HG03103 (cell line): ENCODE results near the gene TCF25.
A peak's percentile ranks its signal among the peaks of the same experiment; 100 is the strongest.
"Not testable (repeated sequence)": the region's sequence is repeated elsewhere in the genome, so short reads cannot be mapped to it uniquely, and the experiment has no call there.

Source experiments
- ATAC-seq: cut with Tn5 transposase; IDR thresholded peaks from one replicate; pipeline ENCODE4 v1.9.1; 2021; ENCODE audit warnings: low read depth; ENCODE audit not compliant: unreplicated experiment

Gene TCF25, protein sequence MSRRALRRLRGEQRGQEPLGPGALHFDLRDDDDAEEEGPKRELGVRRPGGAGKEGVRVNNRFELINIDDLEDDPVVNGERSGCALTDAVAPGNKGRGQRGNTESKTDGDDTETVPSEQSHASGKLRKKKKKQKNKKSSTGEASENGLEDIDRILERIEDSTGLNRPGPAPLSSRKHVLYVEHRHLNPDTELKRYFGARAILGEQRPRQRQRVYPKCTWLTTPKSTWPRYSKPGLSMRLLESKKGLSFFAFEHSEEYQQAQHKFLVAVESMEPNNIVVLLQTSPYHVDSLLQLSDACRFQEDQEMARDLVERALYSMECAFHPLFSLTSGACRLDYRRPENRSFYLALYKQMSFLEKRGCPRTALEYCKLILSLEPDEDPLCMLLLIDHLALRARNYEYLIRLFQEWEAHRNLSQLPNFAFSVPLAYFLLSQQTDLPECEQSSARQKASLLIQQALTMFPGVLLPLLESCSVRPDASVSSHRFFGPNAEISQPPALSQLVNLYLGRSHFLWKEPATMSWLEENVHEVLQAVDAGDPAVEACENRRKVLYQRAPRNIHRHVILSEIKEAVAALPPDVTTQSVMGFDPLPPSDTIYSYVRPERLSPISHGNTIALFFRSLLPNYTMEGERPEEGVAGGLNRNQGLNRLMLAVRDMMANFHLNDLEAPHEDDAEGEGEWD

DNA sequence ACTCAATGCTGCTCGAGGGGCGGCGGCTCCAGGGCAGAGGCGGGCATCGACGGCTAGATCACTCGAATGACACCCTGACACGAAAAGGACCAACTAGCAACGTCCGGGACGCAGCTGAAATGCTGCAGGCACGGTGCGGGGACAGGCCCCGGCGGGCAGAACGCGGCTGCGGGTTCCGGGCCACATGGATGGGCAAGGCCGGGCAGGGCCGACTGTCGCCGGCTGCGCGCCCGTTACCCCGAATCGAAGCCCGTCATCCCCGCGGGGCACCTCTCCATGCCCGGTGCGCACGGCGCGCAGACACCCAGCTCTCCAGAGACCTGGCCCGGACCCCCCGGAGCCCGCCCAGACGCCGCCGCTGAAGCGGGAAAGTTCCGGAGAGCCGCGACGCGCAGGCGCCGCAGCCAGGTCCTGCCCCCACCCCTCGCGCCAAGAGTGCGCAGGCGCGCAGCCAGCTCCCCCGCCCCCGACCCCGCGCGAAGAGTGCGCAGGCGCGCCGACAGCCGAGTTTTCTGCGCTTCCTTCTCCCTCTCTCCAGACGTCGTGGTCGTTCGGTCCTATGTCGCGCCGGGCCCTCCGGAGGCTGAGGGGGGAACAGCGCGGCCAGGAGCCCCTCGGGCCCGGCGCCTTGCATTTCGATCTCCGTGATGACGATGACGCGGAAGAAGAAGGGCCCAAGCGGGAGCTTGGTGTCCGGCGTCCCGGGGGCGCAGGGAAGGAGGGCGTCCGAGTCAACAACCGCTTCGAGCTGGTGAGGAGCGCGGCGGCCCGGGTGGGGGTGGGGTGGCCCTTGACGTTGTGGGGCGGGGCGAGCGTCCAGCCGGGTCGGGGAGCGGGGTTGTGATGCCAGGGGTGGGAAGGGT is at the start of gene TCF25:
Gene TCF25 (plus strand): TSS at position 484 of the 863 bp plus-strand sequence. CDS start 76 bp downstream, at position 560.
- ATAC-seq: peak; percentile 32

DNA sequence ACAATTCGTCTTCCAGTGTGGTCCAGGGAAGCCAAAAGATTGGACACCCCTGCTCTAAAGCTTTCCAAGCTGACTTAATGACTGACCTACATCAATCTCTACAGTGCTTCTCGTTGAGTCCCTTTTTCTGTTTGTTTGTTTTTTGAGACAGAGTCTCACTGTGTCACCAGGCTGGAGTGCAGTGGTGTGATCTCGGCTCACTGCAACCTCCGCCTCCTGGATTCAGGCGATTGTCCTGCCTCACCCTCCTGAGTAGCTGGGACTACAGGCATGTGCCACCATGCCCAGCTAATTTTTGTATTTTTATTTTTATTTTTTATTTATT is 49.6 kb upstream of the TCF25 start:
- ATAC-seq: not testable (repeated sequence)

DNA sequence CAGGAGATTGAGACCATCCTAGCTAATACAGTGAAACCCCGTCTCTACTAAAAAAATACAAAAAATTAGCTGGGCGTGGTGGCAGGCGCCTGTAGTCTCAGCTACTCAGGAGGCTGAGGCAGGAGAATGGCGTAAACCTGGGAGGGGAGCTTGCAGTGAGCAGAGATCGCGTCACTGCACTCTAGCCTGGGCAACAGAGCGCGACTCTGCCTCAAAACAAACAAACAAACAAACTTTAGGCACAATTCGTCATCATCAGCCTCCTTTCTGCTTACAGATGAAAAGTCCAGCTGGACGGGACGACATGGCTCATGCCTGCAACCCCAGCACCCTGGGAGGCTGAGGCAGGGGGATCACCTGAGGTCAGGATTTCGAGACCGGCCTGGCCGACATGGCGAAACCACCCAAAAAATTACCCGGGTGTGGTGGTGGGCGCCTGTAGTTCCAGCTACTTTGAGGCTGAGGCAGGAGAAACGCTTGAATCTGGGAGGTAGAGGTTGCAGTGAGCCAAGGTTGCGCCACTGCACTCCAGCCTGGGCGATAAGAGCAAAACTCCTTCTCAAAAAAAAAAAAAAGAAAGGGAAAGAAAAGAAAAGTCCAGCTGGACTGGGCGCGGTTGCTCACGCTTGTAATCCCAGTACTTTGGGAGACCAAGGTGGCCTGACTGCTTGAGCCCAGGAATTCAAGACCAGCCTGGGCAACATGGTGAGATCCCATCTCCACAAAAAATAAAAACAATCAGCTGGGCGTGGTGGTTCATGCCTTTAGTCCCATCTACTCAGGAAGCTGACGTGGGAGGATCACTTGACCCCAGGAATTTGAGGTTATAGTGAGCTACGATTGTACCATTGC is 46.6 kb upstream of the TCF25 start:
- no peak for ATAC-seq

DNA sequence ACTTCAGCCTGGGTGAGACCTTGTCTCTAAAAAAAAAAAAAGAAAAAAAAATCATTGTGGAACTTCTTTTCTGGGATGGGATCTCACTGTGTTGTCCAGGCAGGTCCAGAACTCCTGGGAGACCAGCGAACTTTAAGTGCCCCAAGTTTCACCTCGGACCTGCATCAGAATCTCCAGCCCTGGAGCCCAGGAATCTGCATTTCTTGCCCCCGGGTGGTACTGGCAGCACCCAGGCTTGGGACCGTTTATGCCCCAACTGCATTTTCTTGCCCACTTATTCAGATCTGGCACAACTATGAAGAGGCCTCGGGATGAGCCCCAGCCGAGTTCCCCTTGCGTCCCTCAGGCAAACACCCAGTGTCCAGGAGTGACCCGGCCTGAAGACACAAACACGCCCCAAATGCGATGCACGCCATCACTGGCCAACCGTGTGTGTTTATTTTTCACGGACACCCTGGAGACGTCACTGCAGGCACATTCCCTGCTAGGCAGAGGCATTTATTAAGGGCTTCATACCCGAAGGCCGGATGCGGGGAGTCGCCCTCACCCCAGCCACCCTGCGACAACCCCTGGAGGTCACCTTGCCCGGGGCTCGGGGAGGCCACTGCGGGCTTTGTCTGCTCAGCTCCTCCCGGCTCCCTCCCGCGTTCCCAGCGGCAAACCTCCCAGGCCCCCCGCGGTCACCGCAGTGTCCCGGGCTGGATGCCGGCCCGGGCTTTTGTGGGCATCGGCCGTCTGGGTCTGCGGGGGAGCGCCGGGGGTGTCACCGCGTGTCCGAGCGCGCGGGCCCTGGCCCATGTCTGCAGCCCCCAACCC is 45.8 kb upstream of the TCF25 start:
- no peak for ATAC-seq

DNA sequence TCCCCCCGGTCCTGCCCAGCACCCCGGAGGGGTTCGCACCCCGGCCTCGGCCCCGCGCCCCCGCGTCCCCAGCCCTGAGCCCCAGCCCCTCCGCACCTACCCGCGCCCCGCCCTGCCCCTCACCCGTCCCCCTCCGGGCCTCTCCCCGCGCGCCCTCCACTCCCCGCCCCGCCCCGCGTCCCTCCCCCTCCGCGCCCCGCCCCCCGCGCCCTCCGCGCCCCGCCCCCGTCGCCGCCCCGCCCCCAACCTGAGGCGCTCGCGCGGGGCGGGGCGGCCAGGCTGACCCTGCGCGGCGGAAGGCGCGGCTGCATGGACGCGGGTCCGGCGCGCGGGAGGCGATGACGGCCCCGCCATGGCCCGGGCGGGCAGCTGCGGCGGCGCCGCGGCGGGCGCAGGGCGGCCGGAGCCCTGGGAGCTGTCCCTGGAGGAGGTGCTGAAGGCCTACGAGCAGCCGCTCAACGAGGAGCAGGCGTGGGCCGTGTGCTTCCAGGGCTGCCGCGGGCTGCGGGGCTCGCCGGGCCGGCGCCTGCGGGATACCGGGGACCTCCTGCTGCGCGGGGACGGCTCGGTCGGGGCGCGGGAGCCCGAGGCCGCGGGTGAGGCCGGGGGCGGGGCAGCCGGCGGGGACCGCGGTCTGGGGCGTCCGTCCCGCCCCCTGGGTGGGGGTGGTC is 45.1 kb upstream of the TCF25 start, which contains the start of gene SPIRE2:
Gene SPIRE2 (plus strand): TSS at position 277 of the 671 bp plus-strand sequence. CDS start 76 bp downstream, at position 353.
- ATAC-seq: no peak

DNA sequence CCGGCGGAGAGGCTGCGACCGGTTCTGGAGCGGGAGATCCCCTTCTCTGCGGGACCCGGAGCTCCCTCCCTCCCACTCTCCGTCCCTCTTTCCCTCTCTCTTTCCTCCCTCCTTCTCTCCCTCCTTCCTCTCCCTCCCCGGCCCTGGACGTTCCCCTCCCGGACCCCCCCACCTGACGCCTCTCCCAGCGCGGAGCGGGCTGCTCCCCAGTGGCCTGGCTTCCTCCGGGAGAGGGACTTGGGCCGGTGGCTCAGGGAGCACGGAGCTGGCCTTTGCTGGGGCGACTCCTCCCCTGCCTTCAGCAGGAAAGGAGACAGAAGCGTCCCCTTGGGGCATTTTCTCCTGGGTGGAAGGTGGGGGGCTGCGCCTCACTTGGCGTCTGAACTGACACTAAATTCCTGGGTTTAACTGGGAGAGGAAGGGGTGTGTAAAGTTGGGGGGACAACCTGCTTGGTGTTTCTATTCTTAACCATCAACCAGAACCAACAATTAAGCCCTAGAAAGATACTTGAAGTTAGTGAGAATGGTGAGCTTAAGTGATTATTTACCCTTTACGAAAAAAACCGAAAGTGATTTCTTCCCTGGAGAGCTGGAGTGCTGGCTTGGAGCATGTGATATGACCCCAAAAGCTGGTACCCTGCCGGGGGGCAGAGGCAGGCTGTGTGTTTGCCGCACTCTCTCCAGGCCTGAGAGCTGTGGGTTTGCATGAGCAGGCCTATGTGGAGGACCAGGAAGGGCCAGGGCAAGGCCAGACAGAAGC is 44.3 kb upstream of the TCF25 start:
- no peak for ATAC-seq

DNA sequence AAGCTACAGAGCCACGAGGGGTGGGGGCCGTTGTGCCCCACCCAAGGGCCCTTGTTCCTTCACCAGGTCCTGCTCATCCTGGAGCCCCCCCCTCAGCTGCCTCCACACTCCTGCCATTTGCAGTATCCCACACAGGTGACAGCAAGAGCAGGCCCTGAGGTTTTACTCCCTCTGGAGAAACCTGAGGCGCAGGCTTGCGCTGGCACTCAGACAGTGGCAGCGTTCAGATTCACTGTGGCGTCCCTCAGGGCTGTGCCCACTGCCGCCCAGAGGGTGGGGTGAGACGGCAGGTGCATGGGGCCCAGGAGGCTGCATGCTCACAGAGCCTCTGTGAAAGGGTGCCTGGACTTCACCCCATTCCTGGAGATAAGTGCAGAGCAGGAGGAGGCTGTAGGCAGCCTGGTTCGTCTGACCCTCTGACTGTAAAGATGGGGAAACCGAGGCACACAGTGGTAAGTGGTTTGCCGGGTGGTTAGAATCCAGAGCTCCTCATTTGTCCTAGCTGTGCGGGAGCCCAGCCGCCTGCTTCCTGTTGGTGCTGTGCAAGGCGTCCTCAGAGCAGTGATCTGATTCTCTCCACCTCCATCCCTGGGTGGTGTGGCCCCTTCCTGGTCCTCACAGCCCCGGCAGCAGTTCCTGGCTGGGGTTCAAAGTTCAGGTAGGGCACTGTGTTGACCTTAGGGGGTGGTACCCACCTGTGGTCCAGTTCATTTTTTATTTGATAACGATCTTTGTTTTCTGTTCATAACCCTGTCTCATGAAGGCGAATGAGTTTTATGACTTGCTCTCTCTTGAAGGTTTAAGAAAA is 43.6 kb upstream of the TCF25 start:
- ATAC-seq: no peak

DNA sequence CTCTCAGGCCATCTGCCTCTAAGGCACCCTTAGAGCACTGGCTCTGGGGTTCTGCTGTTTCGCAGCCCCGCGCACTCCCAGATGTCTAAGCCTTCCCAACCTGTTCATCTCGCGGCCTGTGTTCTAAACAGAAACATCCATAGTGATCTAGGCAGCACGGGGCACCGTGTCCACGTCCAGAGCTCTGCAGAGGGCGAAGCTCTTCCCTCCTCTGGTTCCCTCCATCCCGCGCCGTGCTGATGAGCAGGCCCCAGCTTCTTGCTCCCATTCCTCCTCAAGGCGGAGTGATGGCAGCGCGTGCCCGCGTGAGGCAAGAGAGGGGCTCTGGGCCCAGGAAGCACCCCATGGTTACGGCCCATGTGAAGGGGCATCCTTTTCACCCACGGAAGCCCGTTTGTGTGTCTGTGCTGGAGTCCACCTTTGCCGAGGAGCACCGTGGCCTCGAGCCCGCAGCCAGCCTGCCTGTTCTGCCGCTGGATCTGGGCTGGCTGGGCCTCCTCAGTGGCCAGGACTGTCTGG is 41.5 kb upstream of the TCF25 start:
- ATAC-seq: no peak

DNA sequence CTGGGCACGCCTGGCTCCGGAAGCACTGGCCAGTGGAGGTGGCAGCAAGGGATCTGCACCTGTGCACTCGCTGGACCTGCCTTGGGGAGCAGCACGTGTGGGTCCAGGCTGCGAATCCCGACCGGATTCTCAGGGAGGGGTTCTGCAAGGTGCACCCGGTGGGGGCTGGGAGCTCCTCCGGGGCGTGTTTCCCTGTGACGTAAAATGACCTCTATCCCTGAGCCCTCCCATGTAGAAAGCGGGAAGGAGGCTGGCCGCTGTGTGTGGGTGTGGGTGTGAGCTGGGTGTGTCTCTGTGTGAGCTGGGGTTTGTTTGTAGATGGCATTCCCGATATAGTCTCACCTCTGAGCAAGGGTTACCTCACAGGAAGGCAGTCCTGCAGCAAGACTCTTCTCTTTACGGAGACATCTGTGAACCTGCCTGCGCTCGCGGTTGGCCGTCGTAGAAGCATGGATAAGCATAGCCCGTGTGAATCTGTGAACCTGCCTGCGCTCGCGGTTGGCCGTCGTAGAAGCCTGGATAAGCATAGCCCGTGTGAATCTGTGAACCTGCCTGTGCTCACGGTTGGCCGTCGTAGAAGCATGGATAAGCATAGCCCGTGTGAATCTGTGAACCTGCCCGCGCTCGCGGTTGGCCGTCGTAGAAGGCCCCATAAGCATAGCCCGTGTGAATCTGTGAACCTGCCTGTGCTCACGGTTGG is 39.6 kb upstream of the TCF25 start:
- not testable (repeated sequence) for ATAC-seq

DNA sequence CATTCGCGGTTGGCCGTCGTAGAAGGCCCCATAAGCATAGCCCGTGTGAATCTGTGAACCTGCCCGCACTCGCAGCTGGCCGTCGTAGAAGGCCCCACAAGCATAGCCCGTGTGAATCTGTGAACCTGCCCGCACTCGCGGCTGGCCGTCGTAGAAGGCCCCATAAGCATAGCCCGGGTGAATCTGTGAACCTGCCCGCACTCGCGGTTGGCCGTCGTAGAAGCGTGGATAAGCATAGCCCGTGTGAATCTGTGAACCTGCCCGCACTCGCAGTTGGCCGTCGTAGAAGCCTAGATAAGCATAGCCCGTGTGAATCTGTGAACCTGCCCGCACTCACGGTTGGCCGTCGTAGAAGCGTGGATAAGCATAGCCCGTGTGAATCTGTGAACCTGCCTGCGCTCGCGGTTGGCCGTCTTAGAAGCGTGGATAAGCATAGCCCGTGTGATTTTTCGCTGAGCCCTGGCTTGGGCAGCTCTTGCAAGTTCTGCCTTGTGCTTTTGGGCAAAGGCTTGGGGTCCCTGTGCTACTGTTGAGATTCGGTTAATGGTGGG is 38.5 kb upstream of the TCF25 start:
- ATAC-seq: not testable (repeated sequence)

DNA sequence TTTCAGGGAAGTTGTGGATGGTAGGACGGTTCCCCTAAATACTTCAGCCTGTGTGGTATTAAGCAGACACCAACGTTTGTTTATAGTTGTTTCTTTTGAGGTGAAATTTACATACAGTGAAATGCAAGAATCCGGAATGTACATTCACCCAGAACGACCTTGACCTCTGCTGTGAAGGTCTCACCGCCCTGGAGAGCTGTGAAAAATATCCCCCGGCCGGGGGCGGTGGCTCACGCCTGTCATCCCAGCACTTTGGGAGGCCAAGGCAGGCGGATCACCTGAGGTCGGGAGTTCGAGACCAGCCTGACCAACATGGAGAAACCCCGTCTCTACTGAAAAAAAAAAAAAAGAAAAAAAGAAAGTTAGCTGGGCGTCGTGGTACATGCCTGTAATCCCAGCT is 36.9 kb upstream of the TCF25 start:
- not testable (repeated sequence) for ATAC-seq

DNA sequence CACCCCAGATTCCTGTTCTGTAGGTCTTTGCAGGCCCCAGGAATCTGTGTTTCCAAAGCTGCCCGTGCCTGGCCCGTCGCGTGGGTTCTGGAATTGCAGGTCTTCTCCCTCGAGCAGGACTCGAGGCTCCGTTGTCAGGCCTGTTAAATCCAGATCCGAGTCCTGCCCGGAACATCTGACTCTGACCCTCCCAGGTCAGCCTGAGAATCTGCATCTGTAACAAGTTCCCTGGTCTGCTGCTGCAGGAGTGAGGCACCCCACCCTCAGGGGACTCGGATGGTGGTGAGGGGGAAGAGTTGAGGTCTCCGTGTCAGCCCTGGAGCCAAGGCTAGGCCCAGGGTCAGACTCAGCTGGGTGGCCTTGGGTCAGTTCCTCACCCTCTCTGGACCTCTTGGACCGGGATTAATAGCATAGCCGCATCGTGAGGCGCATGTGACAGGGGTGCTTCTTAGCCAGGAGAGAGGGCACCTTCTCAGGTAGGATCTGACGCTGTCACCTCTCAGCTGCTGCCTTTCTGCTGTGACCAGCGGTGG is 36.3 kb upstream of the TCF25 start:
- no peak for ATAC-seq

DNA sequence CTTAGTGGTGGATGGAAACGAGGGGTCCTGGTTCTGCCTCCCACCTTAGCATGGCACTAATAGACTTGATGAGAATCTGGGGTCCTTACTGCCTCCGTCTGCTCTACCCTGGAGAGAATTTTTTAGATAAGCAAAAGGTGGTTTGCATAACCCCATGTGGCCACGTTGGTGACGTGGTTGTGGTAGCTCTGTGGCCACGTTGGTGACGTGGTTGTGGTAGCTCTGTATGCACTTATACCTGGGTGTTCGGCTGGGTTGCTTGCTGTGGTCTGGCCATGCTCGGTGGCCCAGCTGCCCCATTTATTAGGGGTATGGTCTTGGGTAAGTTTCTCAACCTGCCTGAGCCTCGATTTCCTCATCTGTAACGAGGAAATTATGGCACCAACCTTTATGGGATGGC is 32.1 kb upstream of the TCF25 start:
- ATAC-seq: no peak

DNA sequence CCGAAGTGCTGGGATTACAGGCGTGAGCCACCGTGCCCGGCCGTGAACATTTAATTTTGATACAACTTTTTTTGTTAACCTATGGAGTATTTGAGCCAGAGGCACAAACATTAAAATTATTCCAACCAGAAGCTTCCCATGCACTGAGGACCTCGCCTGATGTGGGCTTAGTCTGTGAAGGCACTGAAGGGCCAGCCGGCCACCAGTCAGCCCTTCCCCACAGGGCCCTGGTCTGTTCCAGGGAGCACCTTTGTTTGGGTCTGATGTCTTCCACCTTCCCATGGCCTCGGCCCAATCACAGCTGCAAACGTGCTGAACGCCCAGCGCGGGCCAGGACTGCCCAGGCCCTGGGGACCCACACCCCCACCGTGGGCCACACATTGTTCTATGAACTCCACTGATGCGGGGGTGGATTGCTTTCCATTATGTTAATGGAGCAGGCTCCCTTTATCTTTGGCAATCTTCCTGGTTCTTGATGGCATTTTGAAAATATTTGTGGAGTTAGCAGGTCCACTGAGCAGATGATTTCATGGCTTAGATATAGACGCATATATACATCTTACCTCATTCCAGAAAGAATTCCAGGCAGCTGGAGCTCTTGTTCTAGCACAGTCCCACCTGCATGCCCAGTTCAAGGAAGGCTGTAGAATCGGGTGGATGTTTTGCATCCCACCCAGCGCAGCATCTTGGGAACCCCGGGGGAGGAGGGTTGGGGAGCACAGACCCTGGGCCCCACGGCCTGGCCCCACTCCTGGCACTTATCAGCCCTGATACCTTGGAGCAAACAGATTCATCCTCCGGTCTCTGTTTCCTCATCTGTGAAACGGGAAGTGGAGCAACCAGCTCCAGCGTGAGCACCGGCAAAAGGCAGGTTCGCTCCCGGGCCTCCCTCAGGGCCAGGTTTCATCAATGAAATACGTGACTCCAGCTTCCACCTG is 30.7 kb upstream of the TCF25 start:
- ATAC-seq: no peak
